Neural cell (in vitro differentiated cells): Measurements from ENCODE around the gene FRMD4B. TPM values are rescaled to one million over a fixed set of nuclear protein-coding genes. Genes with fewer than 3 reads are reported as not detected.

Experiments used
- H2AFZ ChIP-seq: fragments of 200-600, 300-800 bp; sonication (generic), shearing (Covaris generic); 2 replicates; pipeline ENCODE4 v1.6.0; 2014; ENCODE audit warnings: low read depth, mild to moderate bottlenecking, antibody characterized with exemption, low read length, moderate library complexity
- H3F3A ChIP-seq: fragments of 200-600 bp; shearing (Covaris generic); 2 replicates; pipeline ENCODE4 v1.6.1; 2016; ENCODE audit warnings: mild to moderate bottlenecking, moderate library complexity, mixed read lengths, antibody characterized with exemption, low read length; ENCODE audit not compliant: insufficient read depth, poor library complexity, severe bottlenecking
- H3K27ac ChIP-seq: fragments of 200-600, 300-800 bp; sonication (generic), shearing (Covaris generic); 2 replicates; pipeline ENCODE4 v1.5.1; 2014; ENCODE audit warnings: mild to moderate bottlenecking, low read length, moderate library complexity
- H3K27me3 ChIP-seq: fragments of 300-800, 200-600 bp; sonication (generic), shearing (Covaris generic); 2 replicates; pipeline ENCODE4 v1.6.0; 2014; ENCODE audit warnings: mild to moderate bottlenecking, low read depth, low read length, moderate library complexity; ENCODE audit not compliant: insufficient read depth
- H3K36me3 ChIP-seq: fragments of 300-800, 200-600 bp; sonication (generic), shearing (Covaris generic); 2 replicates; pipeline ENCODE4 v1.5.1; 2014; ENCODE audit warnings: mild to moderate bottlenecking, antibody characterized with exemption, low read length, moderate library complexity; ENCODE audit not compliant: insufficient read depth
- H3K4me2 ChIP-seq: fragments of 300-800, 200-600 bp; sonication (generic), shearing (Covaris generic); 2 replicates; pipeline ENCODE4 v1.6.0; 2014; ENCODE audit warnings: mild to moderate bottlenecking, low read length
- H3K4me3 ChIP-seq: fragments of 300-800, 200-600 bp; sonication (generic), shearing (Covaris generic); 2 replicates; pipeline ENCODE4 v1.5.1; 2014; ENCODE audit warnings: mild to moderate bottlenecking, low read length, moderate library complexity
- H3K79me2 ChIP-seq: fragments of 200-600 bp; shearing (Covaris generic); replicated peaks from 2 replicates; pipeline ENCODE4 v1.6.0; 2014; ENCODE audit warnings: mild to moderate bottlenecking, low read length, moderate library complexity; ENCODE audit not compliant: insufficient read depth
- H3K9ac ChIP-seq: fragments of 300-800, 200-600 bp; sonication (generic), shearing (Covaris generic); 2 replicates; pipeline ENCODE4 v1.6.1; 2016; ENCODE audit warnings: mild to moderate bottlenecking, low read length, mixed read lengths
- H3K9me2 ChIP-seq: fragments of 200-600 bp; shearing (Covaris generic); 2 replicates; pipeline ENCODE4 v1.6.1; 2016; ENCODE audit warnings: mild to moderate bottlenecking, low read length, mixed read lengths; ENCODE audit not compliant: insufficient read depth
- H3K9me3 ChIP-seq: fragments of 200-600, 300-800 bp; sonication (generic), shearing (Covaris generic); 2 replicates; pipeline ENCODE4 v1.6.1; 2016; ENCODE audit warnings: mild to moderate bottlenecking, mixed run types, low read length, moderate library complexity, mixed read lengths
- H4K20me1 ChIP-seq: fragments of 200-600 bp; shearing (Covaris generic); 2 replicates; pipeline ENCODE4 v1.6.1; 2016; ENCODE audit warnings: mild to moderate bottlenecking, mixed run types; ENCODE audit not compliant: insufficient read depth
- CTCF ChIP-seq: fragments of 450-650 bp; IDR thresholded peaks from 2 replicates; pipeline ENCODE4 v1.5.1; 2014; ENCODE audit warnings: antibody characterized with exemption, mild to moderate bottlenecking, moderate library complexity; ENCODE audit not compliant: poor library complexity, severe bottlenecking
- EP300 ChIP-seq: fragments of 450-650 bp; conservative IDR thresholded peaks from 2 replicates; pipeline ENCODE4 v1.6.1; 2014; ENCODE audit warnings: antibody characterized with exemption, mild to moderate bottlenecking, moderate library complexity; ENCODE audit not compliant: poor library complexity, severe bottlenecking
- EZH2 ChIP-seq: fragments of 200-600, 300-800 bp; shearing (Covaris generic), sonication (generic); IDR thresholded peaks from 2 replicates; pipeline ENCODE4 v1.6.1; 2014; ENCODE audit warnings: antibody characterized with exemption, low read length, borderline replicate concordance, mild to moderate bottlenecking; ENCODE audit not compliant: insufficient read depth, poor library complexity, severe bottlenecking
- MXI1 ChIP-seq: fragments of 450-650 bp; conservative IDR thresholded peaks from 2 replicates; pipeline ENCODE4 v1.6.1; 2014; ENCODE audit warnings: antibody characterized with exemption, mild to moderate bottlenecking; ENCODE audit not compliant: poor library complexity, severe bottlenecking
- POLR2AphosphoS5 ChIP-seq: IDR thresholded peaks from 2 replicates; pipeline ENCODE4 v1.6.1; 2012
- RAD21 ChIP-seq: fragments of 450-650 bp; conservative IDR thresholded peaks from 2 replicates; pipeline ENCODE4 v1.6.1; 2014; ENCODE audit warnings: antibody characterized with exemption, mild to moderate bottlenecking, moderate library complexity
- SMC3 ChIP-seq: fragments of 450-650 bp; conservative IDR thresholded peaks from 2 replicates; pipeline ENCODE4 v1.6.1; 2014; ENCODE audit warnings: antibody characterized with exemption, mild to moderate bottlenecking, moderate library complexity; ENCODE audit not compliant: poor library complexity
- TAF1 ChIP-seq: IDR thresholded peaks from 2 replicates; pipeline ENCODE4 v1.6.1; 2012; ENCODE audit warnings: low read depth
- polyA plus RNA-seq: library from polyadenylated mRNA; depleted of rRNA; stranded (reverse); fragments of >200 nt; gene quantifications from 2 replicates; pipeline ENCODE4 v1.2.3, GENCODE V29; 2014
- TF ChIP-seq, protein P1 (sequence below): IDR thresholded peaks from 2 replicates; pipeline ENCODE4 v1.6.1; 2012; ENCODE audit warnings: borderline replicate concordance

The FRMD4B gene
- polyA plus RNA-seq, 1 donor from 2014 or later: 6.2 TPM

GRCh38 chr3:69392415-69392814 is 6.5 kb upstream of the FRMD4B start:
- Histone ChIP-seq H3K79me2 (no peaks in the 10 kb centered on the region), H2AFZ (no peak overlapping the region), H3K4me3 (no peak overlapping the region), H3K27ac (no peak overlapping the region), H3K9ac (no peak overlapping the region), H4K20me1 (no peaks in the 10 kb centered on the region), H3K4me2 (no peak overlapping the region), H3K36me3 (no peaks in the 10 kb centered on the region), H3K9me3 (peaks cover 6% of the 10 kb centered on the region), H3F3A (no peaks in the 10 kb centered on the region), H3K27me3 (no peaks in the 10 kb centered on the region), H3K9me2 (no peaks in the 10 kb centered on the region)
- TF ChIP-seq TAF1 (no peak), CTCF (no peak)
- TF ChIP-seq, protein P1, sequence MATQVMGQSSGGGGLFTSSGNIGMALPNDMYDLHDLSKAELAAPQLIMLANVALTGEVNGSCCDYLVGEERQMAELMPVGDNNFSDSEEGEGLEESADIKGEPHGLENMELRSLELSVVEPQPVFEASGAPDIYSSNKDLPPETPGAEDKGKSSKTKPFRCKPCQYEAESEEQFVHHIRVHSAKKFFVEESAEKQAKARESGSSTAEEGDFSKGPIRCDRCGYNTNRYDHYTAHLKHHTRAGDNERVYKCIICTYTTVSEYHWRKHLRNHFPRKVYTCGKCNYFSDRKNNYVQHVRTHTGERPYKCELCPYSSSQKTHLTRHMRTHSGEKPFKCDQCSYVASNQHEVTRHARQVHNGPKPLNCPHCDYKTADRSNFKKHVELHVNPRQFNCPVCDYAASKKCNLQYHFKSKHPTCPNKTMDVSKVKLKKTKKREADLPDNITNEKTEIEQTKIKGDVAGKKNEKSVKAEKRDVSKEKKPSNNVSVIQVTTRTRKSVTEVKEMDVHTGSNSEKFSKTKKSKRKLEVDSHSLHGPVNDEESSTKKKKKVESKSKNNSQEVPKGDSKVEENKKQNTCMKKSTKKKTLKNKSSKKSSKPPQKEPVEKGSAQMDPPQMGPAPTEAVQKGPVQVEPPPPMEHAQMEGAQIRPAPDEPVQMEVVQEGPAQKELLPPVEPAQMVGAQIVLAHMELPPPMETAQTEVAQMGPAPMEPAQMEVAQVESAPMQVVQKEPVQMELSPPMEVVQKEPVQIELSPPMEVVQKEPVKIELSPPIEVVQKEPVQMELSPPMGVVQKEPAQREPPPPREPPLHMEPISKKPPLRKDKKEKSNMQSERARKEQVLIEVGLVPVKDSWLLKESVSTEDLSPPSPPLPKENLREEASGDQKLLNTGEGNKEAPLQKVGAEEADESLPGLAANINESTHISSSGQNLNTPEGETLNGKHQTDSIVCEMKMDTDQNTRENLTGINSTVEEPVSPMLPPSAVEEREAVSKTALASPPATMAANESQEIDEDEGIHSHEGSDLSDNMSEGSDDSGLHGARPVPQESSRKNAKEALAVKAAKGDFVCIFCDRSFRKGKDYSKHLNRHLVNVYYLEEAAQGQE: no peak

GRCh38 chr3:69391554-69391953 is 5.7 kb upstream of the FRMD4B start:
- TF ChIP-seq RAD21 (no peak), TAF1 (no peak), MXI1 (no peak), CTCF (no peak), POLR2AphosphoS5 (no peak), EZH2 (no peak), EP300 (no peak), SMC3 (no peak)
- TF ChIP-seq, protein P1: no peak
- Histone ChIP-seq H3K36me3 (no peaks in the 10 kb centered on the region), H3K4me2 (no peak overlapping the region), H3K9me3 (peaks cover 1% of the 10 kb centered on the region), H3K27ac (no peak overlapping the region), H3K9ac (no peak overlapping the region), H3K9me2 (no peaks in the 10 kb centered on the region), H3K79me2 (no peaks in the 10 kb centered on the region), H2AFZ (no peak overlapping the region), H3K4me3 (no peak overlapping the region), H3K27me3 (peaks cover 3% of the 10 kb centered on the region), H4K20me1 (no peaks in the 10 kb centered on the region), H3F3A (no peaks in the 10 kb centered on the region)
